ENCODE results near the gene PLCB2.

PLCB2 gene

DNA sequence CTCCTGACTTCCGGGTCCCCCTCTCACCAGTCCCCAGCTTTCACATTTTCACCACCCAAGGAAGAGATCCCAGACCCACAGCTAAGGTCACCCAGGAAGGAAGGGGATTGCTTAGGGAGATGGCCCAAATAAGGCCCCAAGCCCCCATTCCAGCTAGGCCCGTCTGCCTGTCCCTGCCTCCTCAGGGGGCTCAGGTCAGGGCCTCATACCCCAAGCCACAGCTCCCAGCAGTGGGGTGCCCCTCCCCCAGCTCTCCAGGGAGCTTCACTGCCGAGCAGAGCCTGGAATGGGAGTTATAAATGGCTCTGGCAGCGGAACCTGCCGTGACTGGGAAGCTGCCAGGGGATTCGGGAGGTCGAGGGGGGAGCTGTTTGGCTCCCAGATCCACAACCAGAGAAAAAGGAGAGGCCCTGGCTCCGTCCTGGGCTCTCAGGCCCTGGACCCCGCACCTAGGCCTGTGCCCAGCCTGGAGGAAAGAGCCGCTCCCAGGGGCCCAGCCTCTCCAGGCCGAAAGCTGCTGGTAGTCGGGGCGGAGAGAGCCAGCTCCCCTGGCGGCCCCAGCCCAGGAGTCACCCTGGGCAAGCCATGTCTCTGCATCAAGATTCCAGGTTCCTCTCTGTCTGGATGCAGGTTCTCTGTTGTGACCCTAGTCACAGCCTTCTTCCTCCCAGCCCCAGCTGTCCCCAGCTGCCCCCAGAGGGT is 32.5 kb upstream of the PLCB2 start:
- no peak for DNase-seq

- DNase-seq: no peak
Observed at GRCh38 chr15:40339621-40339945, 31.8 kb upstream of the PLCB2 start.

DNA sequence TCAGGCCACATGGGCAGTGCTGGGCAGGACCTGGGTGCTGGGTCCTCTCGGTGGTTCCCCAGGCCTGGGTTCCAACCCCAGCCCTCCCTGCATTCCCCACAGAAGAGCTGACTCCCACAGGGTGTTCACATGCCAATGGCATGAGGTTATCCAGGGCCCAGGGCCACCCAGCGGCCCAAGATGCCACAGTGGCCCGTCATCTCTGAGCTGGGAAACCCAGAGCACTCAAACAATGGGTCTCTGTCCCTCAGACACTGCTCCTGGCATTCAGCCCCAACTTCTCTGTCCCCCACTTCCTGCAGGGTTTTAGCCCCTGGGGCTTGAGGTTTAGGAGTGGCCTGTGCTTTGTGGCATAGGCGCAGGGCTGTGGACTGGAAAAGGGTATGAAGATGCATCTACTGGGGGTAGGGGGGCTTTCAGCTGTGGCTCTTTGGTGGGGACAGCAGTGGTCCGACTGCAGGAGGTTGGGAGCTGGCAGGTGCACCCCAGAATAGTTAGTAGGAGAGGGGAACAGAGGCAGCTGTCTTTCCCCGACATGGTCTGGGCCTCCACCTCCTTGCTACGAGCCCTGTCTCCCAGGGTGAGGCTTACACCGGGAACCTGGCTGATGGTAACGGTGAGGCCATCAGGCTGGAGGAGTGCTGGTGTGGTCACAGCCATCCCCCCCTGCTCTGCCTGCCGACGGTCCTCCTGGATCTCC is 31.3 kb upstream of the PLCB2 start:
- DNase-seq: no peak

DNA sequence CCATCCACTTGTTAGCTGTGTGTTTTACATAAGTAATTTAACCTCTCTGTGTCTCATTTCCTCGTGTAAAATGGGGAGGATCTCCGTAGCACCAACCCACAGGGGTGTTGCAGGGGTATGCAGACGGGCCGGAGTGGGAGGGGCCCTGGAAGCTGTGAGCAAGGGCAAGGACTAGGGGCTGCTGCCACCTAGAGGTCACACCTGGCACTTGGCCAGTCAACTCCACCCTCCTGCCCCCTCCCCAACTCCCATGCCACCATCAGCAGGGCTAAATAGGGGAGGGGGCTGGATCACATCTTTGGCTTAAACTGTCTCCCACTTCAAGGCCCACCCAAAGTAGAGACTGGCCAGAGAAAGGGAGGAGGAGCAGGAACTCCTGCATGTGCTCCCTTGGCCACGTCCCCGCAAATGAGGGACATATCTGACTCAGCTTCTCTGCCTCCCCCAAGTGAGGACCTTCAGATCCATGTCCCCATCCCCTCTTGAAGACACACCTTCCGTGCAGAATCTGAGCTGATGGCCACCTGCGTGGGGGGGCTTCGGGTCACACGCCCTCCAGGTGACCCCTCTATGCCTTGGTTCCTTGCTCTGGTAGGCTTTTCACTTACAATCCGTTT is 30.4 kb upstream of the PLCB2 start:
- DNase-seq: peak; percentile 78

DNA sequence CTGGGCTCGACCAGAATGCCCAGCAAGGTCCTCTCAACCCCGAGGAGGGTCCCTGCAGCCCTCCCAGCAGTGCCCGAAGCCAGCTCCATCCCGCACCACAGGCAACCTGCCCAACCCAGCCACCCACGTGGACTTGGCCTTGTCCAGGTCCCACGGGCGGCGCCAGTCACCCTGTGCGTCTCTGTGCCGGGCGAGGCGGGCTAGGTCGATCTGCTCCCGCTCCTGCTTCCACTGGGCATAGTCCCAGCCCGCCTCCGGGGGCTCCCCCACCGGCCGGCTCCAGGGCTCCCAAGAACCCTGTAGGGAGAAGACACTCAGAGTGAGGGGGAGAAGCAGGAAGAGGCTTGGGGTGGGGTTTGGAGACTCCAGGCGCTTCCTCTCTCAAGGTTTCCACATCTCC is 29.9 kb upstream of the PLCB2 start:
- DNase-seq: no peak

- no peak for DNase-seq
Observed at GRCh38 chr15:40336744-40337122, 29.0 kb upstream of the PLCB2 start.

DNA sequence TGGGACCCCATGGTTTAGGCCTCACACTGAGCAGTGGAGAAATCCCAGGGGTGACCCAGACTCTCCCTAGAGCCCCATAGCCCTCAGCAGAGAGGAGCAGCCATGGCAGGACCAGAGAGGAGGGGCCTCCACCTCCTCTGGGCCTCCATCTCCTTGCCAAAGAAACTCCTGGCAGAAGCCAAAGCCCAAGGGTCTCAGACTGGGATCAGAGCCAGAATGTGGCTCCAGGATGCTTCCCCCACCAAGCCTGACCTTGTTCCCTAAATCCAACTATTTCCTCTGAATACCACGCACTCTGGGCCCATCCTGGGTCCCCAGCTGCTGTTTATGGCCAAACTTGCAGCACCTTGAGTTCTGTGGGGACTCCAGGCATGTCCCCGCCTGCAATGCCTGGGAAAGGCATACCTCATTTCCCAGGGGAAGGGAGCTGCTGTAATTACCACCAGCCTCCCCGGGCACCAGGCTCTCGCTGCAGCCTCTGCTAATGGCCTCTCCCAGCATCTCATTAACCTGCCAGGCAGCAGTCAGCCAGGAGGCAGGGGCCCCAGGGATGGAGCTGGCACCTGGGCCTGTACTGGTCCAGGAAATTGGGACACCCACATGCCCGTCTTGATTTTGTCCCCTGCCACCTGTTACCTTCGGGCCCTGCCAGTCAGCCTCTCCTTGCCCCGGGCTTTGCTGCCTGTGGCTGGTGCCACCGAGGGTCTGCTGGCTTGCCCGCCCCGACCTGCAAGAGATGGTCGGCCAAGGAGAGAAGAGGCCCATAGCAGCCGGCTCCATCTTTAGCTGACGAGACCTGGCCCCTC is 28.4 kb upstream of the PLCB2 start:
- no peak for DNase-seq

DNA sequence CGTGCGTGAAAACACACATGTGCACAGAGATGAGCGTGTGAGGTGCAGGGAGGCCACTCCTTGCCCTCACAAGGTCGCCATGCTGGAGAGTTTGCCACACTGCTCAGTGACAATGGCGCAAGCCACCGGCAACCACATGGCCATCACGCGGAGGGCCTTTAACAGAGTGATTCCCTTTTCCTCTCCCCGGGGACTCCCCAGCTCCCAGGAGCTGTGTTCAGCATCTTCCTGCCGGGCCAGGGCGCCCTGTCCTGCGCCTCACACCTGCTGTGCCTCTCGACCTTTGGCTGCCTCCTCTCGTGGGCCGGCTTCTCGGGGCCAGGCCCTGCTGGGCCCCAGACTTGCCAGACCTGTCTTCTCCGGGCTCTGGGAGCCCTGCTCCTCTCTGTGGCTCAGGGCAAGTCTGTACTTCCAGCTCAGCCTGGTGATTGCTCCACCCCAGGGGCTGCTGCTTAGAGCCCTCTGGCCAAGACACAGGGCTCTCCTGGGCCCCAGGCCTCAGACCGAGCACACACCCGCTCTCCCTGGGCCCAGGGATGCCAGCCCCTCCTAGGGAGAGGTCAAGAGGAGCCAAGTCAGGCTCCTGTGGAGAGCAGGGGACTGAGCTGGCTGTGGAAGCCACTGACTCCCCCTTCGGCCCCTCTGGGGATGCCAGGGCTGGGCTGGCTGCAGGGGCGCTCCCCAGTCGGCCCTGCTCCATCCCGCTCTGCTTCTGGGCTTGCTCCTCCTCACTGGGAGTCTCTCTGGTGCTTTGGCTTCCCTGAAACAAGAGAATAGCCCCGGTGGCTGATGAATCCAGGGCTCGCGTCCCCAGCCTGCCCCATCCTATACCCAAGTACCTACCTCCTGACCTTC is 27.4 kb upstream of the PLCB2 start:
- no peak for DNase-seq

GRCh38 chr15:40334541-40334940 is 26.8 kb upstream of the PLCB2 start:
- DNase-seq: no peak

- no peak for DNase-seq
Observed at GRCh38 chr15:40333922-40334492, 26.3 kb upstream of the PLCB2 start.

GRCh38 chr15:40332113-40332781 is 24.5 kb upstream of the PLCB2 start:
- no peak for DNase-seq

DNA sequence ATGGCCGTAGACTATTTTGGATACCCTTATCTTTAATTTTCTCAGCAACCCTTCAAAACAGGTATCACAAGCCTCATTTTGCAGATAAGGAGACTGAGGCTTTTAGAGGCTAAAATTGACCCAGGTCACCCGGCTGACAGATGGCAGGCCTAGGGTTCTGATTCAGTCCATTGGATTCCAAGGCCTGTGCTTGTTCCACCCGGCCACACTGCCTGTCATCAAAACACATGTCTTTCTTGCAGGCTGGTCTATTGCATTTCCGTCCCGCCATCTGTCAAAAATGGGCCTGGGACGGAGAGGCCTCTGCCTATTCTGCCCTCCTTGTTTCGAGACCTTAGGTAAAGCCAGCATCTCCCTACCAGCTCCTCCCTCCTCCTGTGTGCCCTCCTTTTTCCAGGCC is 23.9 kb upstream of the PLCB2 start:
- no peak for DNase-seq

GRCh38 chr15:40331026-40331425 is 23.3 kb upstream of the PLCB2 start:
- no peak for DNase-seq

- no peak for DNase-seq
Observed at GRCh38 chr15:40330368-40330836, 22.7 kb upstream of the PLCB2 start.

DNA sequence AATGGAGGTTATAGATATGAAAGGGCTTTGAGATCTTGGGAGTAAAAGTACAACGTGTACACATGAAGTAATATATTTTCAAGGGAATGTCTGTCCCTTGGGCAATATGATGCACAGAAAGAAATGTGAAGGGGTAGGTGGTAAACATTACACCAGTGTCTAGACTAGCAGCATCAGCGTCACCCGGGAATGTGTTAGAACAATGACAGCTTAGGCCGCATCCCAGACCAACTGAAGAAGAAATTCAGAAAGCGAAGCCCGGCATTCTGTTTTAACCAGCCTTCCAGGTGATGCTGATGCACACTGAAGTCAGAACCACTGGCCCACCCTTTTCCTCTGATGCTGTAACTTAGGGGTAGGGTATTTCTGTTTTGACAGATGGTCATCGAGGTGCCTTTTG is 22.1 kb upstream of the PLCB2 start:
- DNase-seq: no peak

DNA sequence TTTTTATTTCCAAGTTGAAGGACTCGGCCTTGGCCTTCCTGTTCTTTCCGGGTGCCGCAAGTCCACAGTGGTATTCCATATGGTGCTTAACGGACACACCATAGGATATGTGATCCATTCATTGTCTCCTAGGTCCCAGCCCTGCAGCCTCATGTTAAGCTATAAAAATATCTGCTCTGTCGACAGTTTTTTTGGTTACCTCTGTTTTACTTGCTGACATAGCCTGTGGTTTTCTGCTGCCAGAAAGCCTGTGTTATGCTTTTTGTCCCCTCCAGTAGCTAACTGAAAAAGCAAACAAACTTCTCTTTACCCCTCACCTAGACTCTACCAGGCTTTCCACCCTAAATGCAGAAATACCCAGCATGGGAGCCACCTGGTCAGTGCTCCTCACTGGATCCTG is 21.0 kb upstream of the PLCB2 start:
- no peak for DNase-seq

GRCh38 chr15:40328176-40328575 is 20.4 kb upstream of the PLCB2 start:
- no peak for DNase-seq

DNA sequence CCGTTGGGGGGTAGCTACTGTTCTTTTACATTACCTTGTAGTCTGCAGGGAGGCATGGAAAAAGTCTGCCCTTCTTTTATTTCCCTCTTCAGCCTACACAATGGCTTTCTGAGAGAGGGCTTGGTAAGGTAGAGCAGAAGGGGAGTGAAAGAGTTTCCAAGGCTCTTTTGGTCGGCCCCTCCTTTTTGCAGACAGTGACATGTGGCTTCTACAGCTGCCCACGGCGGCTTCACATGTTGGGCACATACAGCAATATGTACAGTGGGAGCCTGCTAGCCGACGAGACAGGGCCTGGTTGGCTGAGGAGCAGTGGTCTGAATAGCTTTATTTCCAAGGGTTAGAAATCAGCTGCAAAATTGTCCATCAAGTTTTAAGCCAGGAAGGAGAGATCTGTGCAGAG is 19.7 kb upstream of the PLCB2 start:
- DNase-seq: no peak

DNA sequence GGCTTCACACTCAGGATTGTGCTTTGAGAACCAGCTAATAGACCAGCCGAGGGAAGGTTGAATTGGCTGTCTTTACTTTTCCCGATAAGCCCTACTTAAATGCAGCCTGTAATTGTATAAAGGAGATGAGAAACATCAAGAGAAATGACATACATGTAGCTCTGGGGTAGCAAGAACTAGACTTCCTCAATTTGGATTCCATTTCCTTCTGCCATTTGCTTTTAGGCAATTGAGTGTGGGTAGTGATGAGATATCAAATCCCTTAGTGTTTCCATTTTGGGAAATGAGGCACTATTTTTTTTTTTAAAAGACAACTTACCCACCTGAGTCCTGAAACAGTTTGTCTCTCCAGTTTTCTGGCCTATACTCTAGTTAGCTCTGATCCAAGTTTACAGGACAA is 18.0 kb upstream of the PLCB2 start:
- no peak for DNase-seq

- DNase-seq: no peak
Observed at GRCh38 chr15:40325188-40325587, 17.5 kb upstream of the PLCB2 start.
